GM19324 (cell line): ENCODE data around the gene EMC9.

Source experiments
- ATAC-seq: cut with Tn5 transposase; IDR thresholded peaks from one replicate; pipeline ENCODE4 v1.9.1; 2021; ENCODE audit warnings: mild to moderate bottlenecking, moderate library complexity; ENCODE audit not compliant: unreplicated experiment, low FRiP score

EMC9 gene

GRCh38 chr14:24141097-24141880 is at the start of gene EMC9:
TSS of gene EMC9 (minus strand) at chr14:24141591. CDS start at chr14:24141304, 287 bp downstream.
- ATAC-seq, result peak; percentile 89

- no peak for ATAC-seq
Observed at GRCh38 chr14:24190416-24190815, 49.0 kb upstream of the EMC9 start.

- ATAC-seq, result no peak
Observed at GRCh38 chr14:24189460-24189859, 48.1 kb upstream of the EMC9 start.

- no peak for ATAC-seq
Observed at GRCh38 chr14:24189059-24189375, 47.6 kb upstream of the EMC9 start.

- peak; percentile 78 for ATAC-seq
Observed at GRCh38 chr14:24188251-24189058, 47.1 kb upstream of the EMC9 start, which contains the start of gene IPO4. TSS of gene IPO4 (minus strand) at chr14:24188816. CDS start at chr14:24188787, 29 bp downstream.

- ATAC-seq, result no peak
Observed at GRCh38 chr14:24187539-24187915, 46.1 kb upstream of the EMC9 start.

GRCh38 chr14:24186831-24187538 is 45.6 kb upstream of the EMC9 start:
- no peak for ATAC-seq

GRCh38 chr14:24185741-24186140 is 44.4 kb upstream of the EMC9 start:
- no peak for ATAC-seq

GRCh38 chr14:24185026-24185425 is 43.6 kb upstream of the EMC9 start:
- ATAC-seq, result no peak

- ATAC-seq, result no peak
Observed at GRCh38 chr14:24184104-24184970, 42.9 kb upstream of the EMC9 start.

GRCh38 chr14:24183014-24183481 is 41.7 kb upstream of the EMC9 start:
- ATAC-seq, result no peak

- no peak for ATAC-seq
Observed at GRCh38 chr14:24182110-24182882, 40.9 kb upstream of the EMC9 start.

GRCh38 chr14:24181371-24182077 is 40.1 kb upstream of the EMC9 start:
- no peak for ATAC-seq

- ATAC-seq, result no peak
Observed at GRCh38 chr14:24179961-24180796, 38.8 kb upstream of the EMC9 start.

GRCh38 chr14:24179294-24179960 is 38.0 kb upstream of the EMC9 start:
- no peak for ATAC-seq

GRCh38 chr14:24178399-24179178 is 37.2 kb upstream of the EMC9 start:
- ATAC-seq, result no peak

- ATAC-seq, result no peak
Observed at GRCh38 chr14:24177891-24178290, 36.5 kb upstream of the EMC9 start.
